ENCODE data around the gene PTPRM.
A peak's percentile ranks its signal among the peaks of the same experiment; 100 is the strongest.

PTPRM gene

DNA sequence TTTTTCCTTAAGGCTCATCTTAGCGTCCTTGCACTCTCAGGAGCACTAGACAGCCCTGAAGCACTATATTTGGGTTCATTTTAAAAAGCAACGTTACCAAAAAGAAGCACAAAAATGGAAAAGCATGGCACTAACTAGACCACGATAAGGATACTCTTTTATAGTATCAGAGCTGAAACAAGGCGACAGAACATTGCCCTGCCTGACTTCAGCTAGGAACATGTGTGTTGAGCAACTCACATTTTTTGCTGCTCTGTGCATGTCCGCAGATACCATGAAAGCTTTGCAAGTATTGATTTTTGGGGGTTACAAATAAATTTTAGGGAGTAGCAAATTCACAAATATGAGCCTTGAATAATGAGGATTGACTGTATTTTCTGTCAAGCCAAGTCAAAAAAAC is 332.0 kb downstream of the PTPRM start:
- DNase-seq (ENCODE audit: low spot score): no peak

DNA sequence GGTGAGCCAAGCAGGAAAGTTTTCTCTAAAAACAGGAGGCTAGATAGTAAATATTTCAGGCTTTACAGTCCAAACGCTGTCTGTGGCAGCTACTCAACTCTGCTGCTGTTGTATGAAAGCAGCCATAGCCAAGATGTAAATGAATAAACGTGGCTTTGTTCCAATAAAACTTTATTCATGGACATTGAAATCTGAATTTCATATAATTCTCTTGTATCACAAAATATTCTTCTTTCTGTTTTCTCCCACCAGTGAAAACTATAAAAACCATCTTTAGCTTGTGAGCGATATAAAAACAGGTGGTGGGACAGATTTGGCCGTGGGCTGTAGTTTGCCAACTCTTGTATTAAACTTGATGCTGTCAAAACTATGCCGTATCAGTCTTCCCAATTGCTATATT is 333.0 kb downstream of the PTPRM start:
- DNase-seq (ENCODE audit: low spot score): no peak

DNA sequence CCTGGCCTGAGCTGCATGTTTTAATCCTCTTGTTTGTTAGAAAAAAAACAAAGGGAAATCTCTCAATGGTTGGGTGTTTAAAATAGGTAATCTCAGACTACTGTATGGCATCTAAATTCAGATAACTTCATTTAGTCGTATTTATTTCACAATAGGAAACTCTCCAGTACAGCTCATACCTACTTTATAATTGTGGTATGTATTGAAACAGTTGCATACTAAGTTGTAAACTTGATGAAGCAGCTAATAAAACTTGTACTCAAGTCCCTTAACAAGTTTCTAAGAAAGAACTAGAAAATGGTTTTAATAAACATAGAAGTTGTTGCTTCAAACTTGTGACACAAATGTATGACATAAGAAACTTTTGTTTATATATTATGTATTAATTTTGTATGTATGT is 334.5 kb downstream of the PTPRM start:
- DNase-seq (ENCODE audit: low spot score): no peak

DNA sequence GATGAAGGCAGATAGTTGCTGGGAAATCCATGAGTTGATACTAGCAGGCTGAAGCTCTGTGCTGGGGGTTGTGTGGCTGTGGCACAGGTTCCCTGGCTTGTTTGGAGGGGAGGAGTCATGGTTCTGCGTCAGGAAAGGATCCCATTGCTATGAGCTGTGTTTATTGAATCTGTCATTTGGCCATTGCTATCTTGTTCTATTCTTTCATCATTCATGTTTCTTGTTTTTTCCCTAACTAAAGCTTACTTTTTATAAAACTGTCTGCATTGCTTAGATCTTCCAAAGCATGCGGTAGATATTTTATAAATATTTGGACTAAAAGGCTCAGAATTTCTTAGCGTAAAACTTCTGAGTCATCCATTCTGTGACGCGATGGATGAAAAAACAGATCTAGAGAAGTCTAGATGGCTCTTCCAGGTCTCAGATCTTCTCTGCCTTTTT is 335.3 kb downstream of the PTPRM start:
- no peak for DNase-seq (ENCODE audit: low spot score)

DNA sequence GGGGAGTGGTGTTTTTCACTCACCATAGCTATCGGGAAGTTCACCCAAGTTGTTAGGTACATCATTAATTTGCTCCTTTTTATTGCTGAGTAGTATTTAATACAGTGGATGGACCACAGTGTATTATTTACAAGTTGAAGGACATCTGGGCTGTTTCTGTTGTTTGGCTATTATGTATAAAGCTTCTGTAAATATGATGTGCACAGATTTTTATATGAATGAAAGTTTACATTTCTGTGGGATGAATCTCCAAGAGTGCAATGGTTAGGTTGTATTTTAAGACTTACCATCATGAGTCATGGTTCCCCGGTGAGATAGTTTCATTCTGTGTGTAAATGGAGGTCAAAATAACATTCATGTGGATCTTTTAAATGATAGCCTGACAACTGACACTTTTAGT is 337.4 kb downstream of the PTPRM start:
- no peak for DNase-seq (ENCODE audit: low spot score)

DNA sequence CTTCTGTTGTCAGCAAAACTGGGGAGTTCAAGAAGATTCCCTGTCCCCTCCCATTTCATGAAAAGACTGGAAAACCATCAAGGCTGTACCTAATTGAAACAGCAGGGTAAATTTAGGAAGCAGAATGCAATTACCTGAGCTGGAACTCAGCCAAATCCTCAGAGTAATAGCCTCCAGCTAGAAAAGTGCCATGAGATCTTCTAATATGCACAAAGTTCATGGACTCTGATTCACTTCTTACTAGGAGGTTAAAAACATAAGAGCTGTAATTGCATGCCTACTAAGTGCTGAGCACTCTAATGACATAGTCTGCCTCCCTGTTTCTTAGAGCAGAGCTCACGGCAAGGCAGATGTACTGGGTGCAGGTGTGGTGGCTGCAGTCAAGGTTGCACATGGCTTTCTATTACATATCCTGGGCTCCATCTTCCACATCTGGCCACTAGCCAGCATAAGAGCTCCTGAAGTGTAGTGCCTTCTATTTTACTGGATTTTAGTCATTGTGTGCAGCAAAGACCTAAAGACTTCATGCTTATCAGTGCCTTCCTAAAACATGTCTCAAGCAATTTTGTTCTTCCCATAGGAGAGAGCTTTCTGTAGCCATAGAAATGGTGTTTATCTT is 341.7 kb downstream of the PTPRM start:
- DNase-seq (ENCODE audit: low spot score): no peak

DNA sequence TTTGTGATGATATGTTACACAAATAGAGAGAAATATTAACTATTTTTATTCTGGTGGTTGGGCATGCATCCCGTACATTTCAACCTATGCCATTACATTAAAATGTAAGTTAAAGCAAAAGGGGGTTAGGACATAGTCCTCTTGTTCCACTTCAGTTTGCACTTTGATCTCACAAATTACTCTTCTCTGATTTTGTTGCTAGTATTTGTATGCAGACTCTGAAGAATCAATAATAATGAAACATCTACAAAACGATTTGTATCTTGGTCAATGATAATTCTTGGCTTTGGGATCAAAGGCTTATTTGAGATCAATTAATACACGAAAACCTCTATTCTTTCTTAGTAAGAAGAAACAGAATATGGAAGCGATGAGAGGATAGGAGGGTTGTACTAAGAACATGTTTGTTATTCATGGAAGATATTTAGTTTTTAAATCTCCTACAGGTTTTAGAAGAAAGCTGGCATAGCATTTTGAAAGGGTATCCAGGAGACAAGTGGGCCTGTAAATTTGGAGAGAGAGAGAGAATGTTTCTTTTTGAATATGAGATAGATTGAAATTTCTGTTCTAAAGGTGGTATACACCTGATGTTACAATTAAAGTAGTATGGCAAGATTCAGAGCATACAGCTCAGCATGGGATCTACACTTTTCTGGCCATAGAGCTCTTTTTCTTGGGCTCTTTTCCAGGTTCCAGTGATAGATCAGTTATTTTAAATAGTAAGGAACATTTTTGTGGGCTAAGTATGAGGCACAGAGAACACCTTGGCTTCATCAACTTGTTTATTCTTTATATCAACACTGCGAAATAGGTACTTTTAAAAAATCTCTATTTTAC is 347.9 kb downstream of the PTPRM start:
- DNase-seq (ENCODE audit: low spot score): no peak

DNA sequence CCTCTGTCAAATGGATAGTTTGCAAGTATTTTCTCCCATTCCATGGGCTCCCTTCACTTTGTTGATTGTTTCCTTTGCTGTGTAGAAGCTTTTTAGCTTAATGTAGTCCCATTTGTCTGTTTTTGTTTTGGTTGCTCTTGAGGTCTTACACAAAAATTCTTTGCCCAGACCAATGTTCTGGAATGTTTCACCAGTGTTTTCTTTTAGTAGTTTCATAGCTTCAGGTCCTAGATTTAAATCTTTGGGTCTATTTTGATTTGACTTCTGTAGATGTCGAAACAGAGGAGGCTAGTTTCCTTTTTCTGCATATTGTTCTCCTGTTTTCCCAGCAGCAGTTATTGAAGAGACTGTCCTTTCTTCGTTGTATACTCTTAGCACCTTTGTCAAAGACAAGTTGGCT is 351.6 kb downstream of the PTPRM start:
- no peak for DNase-seq (ENCODE audit: low spot score)

DNA sequence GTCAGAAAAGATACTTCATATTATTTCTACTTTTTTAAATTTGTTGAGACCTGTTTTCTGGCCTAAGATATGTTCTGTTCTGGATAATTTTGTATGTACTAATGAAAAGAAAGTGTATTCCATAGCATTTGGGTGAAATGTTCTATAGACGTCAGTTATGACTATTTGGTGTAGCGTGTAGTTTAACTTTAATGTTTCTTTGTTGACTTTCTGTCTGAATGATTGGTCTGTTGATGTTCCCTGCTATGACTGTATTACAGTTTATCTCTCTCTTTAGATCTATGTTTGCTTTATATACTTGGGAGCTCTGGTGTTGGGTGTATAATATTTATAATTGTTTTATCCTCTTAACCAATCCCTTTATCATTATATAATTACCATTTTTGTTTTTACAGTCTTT is 352.4 kb downstream of the PTPRM start:
- DNase-seq (ENCODE audit: low spot score): no peak

DNA sequence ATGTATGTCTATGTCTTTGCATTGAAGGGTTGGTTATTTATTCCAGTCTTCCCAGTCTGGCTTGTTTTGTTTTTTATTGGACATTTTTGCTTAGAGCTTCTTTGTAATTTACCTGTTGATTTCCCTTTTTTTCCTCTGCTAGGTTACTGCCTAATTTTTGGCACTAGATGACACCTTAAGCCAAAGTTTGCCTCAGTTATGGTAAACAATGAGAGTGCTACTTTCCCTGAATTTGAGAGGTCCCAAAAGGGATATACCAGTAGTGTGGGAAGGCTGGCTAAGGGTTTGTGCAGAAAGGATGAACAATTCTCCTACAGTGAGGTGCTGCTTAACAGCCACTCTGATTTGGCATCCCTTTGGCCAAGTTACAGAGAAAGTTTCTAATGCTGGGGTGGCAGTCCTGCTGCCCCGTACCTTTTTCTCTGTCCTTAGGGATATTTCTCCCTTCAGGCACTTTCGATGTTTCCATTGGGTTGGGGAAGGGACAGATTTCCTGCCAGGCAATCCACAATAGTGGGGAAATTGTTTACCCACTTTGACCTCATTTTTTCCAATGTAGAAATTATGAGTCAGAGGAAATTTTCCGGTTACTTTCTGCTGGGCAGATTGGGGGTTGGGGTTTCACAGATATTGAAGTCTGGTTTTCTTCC is 354.9 kb downstream of the PTPRM start:
- no peak for DNase-seq (ENCODE audit: low spot score)

DNA sequence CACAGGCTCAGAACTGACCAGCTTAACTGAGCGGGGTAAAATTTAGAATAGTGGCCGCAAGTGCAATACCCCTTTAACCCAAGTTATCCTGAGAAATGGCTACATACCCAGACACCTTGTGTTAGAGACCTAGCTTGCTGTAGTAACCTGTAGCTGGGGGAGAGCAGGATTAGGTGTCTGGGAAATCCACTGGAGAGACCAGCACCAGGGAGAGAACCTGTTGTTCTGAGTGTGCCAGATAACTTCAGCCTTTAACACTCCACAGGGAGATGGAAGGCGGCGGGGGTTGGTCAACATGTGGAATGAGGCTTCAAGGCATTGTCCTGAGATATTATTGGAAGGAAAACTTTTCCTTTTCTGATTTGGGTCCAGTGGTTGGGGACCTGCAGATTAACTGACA is 356.0 kb downstream of the PTPRM start:
- DNase-seq (ENCODE audit: low spot score): no peak

DNA sequence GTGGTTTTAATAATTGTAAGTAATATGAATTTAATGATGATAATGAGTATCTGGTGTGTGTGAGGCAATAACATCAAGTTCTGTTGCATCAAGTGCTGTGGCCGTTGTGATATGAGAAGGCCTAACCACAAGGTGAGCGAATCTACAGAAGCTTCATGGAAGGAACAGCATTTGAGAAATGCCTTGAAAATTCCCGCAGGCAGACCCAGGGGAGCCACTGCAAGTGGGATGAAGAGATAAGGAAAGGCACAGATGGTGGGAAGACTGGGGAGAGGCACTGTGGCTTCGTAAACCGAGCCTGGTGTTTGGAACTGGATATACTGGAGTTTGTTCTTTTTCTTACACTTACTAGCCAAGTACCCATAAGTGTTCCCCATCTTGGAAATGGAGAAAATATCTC is 357.5 kb downstream of the PTPRM start:
- DNase-seq (ENCODE audit: low spot score): peak; percentile 45

DNA sequence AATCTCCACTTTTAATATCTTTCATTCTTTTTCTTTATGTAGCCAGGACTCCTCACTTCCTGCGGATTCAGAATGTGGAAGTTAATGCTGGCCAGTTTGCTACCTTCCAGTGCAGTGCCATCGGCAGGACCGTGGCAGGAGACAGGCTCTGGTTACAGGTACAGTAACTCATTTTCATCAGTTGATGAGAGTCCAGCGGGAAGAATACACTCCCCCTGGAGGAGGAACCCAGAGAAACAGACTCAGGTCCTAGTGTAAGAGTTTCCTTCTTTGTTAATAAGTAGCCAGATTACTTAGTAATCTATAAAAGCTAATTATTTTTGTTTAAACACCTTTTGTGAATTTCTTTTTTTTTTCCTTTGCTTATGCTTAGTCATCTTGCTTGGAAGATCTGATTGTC is 359.4 kb downstream of the PTPRM start:
- DNase-seq (ENCODE audit: low spot score): no peak

DNA sequence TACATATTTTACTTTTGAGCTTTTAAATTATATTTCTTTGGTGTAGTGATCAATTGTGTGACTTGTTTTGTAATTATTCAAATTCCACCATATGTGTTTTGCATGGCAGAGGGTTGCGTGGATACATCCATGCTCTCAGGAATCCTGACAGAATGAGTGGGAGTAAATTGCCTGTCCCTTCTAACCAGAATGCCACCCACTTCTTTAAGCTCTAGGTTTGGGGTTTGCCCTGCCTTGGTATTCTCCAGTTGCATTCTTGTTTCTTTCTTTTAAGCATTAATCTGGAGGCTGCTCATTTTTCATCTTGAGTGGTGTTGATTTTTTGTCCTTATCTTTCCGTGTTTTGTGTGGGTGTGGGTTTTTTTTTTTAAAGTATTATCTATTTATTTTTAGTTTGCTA is 360.0 kb downstream of the PTPRM start:
- no peak for DNase-seq (ENCODE audit: low spot score)

DNA sequence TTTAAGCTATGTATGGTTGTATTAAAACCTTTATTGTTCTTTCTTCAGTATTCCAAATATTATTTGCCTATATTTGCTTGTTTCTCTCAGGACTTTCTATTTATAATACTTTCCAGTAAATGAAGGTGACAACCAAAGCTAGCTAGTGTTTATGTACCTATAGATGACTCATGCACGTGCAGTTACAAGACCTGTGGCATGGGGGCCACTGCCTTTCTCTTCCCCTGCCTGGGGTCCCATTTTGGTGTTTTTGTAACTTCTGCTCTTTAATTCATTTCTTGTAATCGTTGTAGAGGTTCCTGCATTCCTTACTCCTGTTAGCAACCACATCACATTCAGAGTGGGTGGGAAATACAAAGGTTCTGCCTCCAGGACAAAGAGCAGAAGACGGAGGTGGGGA is 364.6 kb downstream of the PTPRM start:
- no peak for DNase-seq (ENCODE audit: low spot score)

DNA sequence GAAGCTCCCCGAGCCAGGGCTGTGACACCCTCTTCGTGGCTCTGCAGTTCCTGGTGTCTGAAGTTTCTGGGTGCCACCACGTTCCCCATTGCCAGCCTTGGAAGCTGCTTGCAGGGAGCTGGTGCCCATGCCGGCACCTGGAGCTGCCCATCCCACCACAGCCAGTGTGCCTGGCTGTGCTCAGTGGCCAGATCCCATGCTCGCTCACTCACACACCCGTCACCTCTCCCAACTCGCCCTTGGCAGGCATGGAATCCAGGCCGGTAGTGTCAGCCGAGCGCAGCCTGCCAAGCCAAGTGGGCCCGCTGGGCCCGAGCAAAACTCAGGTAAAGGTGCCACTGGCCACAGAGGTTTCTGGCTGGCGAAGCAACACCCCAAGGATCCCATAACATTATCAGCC is 370.2 kb downstream of the PTPRM start:
- DNase-seq (ENCODE audit: low spot score): no peak

DNA sequence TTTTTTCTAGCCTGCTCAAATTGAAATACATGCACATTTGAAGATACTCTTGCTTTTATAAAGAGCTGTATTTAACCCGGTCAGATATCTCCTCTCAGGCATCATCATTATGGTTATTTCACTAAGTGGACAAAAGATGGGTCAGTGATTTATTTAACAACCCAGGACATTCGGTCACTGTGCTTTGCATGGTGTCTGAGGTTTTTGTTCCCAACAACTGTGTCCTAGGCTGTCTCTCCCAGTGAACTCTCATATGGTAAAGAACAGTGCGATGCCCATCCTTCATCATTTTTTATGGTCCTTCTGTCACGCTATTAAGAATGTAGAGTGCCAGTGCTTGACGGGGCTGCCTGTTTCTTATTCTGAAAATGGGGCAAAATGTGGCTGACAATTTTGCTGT is 372.4 kb downstream of the PTPRM start:
- DNase-seq (ENCODE audit: low spot score): no peak

DNA sequence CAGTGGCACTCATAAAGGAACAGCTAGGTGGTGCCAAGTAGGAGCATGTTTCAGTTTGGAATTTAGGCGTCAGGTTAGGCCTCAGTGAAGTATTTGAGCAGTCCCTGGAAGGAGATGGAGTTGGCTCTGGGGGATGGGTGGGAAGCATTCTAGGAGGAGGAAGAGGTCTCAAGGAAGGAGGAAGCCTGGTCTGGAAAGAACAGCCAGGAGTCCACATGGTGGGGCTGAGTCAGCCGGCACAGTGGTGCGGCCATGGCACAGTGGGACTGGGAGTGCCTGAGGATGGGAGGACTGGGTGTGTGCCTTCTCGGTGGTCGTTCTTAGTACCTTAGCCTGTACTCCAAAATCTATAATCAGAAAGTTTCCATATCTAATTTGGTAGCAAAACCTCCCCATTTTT is 373.3 kb downstream of the PTPRM start:
- no peak for DNase-seq (ENCODE audit: low spot score)

DNA sequence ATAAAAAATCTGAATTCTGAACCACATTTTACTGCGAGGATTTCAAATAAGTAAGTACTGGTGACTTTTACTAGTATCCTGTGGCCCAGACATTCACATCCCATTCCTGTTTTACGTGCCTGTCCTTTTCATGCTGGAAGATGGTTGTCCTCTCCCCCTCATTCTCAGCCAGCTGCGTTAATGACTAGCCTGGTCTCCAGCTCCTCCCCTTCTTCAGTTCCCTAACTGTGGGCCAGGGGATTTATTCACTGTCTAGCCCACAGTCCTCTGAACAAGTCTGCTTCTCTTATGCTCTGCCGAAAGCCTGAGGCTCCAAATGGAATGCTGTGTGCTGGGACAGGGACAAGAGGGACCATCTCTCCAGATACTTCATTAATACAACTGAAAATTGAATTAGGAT is 373.9 kb downstream of the PTPRM start:
- DNase-seq (ENCODE audit: low spot score): no peak

DNA sequence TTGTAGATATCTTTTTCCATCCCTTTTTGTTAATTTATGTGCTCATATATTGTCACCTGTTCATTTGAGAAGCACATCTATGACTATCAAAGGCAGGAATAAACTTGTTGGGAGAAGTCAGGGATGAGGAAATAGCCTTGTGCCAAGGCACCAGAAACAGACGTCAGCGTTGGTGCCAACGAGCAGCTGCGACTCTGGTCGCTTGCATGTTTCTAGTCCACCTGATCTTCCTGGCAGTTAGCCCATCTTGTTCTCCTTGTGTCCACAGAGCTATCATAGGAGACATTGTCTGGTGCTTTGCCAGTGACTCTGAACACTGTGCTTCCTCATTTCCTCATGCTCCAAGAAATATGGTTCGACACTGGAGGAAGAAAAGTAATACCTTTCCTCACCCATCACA is 374.4 kb downstream of the PTPRM start:
- no peak for DNase-seq (ENCODE audit: low spot score)

DNA sequence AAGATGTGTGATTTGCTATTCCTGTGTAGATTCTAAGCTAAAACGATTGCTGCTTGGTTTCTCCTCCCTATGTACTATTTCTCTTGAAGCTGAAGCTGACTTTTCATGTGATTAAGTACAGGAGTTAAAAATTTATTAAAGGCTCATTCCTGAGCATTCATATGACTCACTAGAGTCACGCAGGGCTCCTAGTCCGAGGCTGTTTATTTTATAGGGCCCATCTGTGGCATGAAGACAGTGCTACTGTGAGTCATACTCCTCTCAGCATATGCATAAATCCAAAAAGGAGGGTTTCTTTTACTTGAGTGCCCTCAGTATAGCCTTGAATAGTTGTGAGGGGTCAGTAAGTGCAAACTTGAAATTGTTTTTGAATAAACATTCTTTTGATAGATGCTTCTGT is 378.8 kb downstream of the PTPRM start:
- DNase-seq (ENCODE audit: low spot score): no peak

DNA sequence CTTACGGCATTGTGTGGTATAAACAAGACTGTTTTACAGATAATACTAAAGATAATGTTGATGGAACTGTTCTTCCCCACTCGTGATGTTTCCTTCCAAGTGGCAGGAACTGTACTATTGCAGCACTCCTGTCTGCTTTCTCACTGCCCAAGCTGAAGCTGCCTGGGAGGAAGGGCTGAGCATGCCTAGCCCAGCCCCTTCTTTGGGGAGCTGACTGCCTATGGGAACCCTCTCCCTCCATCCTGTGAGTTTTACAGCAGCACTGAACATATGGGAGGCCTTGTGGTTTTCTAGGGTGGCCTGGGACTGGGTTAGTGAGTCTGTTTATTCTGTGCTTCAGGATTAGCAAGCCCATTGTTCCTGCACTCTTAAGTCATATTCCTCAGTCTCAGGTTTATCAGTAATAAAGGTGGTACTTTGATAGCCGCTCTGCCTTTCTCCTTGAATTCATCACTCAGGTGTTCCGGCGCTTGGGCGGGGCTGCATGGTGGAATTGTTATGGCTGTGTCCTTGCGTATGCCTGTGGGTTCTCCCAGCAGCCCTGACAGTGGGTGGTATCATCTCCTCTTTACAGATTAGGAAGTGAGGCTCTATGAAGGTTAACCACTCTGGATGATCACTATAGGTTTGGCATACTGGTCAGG is 379.7 kb downstream of the PTPRM start:
- peak; percentile 41 for DNase-seq (ENCODE audit: low spot score)
